NCI-H2171 treated with DMSO at 0.1 percent for 48 hours (cell line): ENCODE results near the gene GYG2.
"Not testable (repeated sequence)": the region's sequence is repeated elsewhere in the genome, so short reads cannot be mapped to it uniquely, and the experiment has no call there.

Source experiments
- DNase-seq: peaks from one replicate; lab custom pipeline; 2025; lab: John Stamatoyannopoulos, UW

GYG2 gene

DNA sequence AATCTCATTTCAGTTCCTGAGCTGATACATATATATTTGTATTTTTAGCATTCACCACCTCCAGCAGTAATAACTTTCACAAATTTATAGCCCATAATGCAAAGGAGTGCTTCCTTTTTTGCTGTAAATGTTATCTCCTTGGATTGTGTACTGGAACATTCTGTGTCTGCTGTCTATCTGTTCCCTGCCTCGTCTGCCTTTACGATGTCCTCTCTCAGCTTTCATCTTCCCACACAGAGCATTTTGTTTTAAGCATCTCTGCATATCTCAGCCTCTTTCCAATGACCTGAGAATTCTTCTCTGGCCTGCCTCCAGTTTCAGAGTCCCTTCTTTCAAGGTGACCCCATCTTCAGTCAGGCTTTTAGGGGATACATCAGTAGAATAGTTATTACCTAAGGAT is 43.1 kb downstream of the GYG2 start:
- no peak for DNase-seq

DNA sequence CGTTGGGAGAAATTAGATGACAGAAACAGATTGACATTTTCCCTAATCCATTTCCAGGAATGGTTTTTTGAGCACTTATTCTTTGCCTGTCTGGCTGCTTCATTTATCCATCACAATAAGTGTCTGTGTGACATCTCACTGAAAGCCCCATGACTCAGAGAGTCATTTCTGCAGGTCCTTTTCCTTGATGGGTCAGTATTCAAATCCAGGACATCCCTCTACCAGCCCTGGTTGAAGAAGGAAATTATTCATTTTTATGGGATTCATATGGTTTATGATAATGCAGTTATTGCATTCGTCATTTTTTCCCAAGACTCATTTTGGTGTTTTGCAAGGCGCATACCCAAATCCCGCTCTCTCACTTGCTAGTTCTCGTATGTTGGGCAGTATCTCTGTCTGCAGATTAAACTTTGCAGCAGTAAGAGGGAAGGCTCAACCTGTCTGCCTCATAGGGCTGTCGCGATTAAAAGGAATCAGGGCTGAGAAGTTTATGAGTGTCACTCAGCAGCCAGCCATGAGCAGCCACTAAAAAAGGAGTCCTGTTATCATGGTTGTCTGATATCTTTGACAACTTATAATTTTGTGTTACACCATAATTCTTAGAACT is 44.0 kb downstream of the GYG2 start:
- no peak for DNase-seq

DNA sequence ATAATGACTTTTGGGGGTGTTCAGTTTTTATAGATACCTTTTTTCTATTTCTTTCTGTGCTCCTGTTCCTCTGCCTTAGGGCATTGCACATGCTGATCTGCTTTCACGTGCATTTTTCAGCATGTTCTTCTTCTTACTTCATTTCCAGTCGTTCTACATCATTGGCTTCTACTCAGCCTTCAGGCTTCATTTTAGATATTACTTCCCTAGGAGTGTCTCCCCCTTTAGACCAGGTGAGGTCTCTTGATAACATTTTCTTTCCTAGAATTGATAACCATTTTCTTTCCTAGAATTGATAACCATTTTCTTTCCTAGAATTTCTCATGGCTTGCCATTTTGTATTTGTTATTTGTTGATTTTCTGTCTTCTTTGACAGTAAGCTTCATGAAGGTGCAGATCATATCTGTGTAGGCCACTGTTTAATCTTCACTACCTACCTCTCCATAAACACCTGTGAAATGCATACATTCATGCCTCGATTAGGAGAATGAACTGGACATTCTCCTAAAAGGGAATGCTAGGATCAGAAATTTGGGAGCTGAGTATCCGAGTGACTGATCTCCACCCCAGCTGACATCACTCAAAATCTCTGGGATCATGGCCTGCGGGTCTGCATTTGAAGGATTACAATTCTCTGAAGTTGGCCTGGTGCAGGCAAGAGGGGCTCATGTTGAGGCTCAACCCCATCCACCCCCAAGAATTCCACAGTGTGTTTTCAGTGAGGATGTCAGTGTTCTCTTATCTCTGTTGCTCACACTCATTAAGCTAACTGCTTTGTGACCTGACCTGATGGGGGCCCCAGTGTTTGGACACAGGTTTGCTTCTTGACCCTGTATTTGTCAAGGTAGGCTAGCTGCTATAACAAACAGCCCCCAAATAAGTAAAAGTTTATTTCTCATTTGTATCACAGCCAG is 45.7 kb downstream of the GYG2 start:
- no peak for DNase-seq

DNA sequence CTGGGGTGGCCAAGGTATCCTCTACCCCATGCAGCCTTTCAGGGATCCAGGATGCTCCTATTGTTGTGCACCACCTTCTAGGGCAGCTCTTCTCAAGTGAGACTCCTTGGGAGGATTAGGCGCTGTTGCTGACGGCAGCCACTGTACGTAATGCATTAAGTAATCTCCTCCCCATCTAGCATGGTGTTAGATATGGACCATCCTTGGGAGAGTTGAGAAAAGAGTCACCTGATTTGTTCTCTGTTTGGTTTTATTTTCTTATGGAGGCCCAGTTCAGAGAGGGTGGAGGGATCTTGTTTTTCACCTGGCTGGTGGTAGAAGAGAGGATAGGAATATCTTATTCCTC is 46.4 kb downstream of the GYG2 start:
- no peak for DNase-seq

DNA sequence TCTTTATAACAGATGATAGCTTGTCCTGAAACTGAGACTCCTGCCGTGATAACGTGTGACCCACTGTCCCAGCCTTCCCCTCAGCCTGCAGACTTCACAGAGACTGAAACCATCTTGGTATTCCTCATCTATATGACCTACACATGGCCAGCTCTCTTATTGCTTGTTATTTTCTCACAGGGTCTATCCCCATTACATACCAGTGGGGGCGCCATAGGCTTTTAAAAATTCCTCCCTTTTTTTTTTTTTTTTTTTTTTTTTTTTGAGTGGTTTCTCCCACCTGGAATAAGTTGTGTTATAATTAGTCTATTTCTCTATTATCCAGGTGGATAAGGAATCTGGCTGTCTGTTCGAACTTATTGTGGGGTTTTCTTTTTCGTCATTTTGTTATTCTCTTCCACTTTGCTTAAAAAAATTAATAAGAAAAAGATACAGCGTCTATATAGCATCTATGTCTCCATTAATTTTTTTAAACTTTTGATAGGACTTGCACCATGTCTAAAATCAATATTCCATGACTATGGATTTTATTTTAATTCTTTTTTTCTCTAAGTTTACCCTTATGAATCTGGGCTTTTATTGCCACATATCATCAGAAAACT is 47.2 kb downstream of the GYG2 start:
- no peak for DNase-seq

DNA sequence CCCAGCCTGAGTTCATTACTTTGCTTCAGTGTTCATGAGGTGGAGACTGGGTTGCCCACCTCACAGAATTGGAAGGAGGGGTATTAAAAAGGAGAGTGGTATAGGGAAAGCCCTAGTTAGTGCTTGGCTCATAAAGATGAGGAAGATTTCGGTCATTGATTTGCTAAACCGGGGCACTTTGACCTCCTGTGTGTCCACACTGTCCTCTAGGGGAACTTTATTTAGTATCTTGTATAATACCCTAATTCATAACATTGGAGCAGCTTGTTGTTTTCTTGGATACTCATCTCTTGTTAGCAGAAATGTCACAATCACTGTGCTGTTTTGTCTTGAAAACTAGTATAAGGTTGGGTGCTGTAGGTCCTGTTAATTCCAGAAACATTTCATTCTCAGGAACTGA is 49.8 kb downstream of the GYG2 start:
- DNase-seq, result no peak

DNA sequence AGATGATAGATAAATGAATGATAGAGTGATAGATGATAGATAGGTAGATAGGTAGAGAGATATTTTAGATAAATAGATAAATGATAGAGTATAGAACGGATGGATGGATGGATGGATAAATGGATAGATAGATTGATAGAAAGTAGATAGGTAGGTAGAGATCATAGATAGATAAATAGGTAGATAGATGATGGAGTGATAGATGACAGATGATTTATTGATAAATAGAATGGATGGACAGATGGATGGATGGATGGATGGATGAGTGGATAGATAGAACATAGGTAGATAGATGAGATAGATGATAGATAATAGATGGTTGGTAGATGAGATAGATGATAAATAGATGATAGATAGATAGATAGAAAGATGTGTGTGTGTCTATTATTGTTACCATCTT is 50.9 kb downstream of the GYG2 start:
- no peak for DNase-seq

DNA sequence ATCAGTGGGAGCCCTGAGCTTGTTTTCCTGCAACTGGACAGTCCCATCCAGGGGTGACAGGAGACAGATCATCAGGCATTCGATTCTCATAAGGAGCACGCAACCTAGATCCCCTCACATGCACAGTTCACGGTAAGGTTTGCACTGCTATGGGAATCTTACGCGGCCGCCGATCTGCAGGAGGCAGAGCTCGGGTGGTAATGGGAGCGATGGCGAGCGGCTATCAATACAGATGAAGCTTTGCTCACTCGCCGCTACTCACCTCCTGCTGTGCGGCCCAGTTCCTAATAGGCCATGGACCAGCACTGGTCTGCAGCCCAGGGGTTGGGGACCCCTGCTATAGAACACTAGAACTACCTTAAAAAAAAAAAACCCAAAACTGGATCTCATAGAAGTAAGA is 55.0 kb downstream of the GYG2 start:
- DNase-seq, result no peak

DNA sequence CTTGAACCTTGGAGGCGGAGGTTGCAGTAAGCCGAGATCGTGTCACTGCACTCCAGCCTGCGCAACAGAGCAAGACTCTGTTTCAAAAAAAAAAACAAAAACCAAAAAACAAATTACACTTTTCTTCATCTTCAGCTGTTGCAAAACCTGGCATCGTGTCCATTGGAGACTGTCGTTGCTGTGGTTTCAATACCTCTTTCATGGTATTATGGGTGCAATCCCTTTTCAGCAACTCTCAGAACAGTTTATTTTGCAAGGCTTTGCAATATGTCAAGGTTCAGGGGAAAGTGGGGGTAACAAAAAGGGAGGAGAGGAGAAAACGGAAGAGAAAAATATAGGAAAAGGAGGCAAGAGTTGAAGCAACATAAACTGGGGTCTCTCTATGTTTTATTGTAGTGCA is 59.6 kb downstream of the GYG2 start:
- no peak for DNase-seq

DNA sequence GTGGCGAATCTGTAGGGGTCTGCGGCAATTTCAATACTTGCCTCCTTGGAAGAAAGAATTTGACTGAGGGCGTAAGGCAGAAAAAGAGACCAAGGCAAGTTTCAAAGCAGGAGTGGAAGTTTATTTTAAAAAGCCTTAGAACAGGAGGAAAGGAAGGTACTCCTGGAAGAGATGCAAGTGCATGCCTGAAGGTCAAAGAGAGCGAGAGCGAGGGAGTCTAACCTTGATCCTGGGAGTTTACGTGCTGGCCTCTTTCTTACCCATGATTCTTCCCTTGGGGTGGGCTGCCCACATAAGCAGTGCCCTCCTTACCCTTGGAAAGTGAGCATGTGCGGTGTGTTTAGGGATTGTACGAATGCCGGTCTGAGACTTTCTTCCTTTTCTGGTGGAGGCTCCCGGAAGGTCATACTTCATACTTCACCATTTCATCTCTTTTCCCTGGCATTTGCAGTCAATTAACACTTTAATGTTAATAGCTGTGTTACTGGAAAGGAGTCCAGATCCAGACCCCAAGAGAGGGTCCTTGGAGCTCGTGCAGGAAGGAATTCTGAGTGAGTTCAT is 60.4 kb downstream of the GYG2 start:
- no peak for DNase-seq

DNA sequence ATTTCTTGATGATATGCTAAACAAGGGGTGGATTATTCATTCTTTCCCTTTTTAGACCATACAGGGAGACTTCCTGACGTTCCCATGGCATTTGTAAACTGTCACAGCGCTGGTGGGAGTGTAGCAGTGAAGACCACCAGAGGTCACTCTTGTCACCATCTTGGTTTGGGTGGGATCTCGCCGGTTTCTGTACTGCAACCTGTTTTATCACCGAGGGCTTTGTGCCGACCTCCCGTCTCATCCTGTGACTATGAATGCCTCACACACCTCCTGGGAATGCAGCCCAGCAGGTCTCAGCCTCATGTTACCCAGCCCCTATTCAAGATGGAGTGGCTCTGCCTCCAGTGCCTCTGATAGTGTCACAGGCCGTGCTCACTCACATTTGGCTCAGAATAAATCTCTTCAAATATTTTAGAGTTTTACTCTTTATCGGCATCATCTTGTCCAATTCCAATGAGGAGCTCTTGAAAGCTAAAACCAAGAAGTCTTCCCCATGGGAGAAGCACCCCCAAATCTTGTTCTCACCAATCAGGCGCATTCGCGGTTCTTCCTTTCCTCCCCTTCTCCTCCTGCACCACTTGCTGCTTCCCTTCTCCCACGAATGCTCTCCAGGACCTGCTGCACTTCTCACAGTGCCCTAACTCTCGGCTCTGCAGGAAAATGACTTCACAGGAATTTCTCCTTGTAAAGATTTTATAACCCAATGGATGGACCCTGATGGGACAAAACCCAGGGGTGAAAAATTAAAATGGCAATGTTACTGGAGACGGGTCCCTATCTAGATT is 61.2 kb downstream of the GYG2 start:
- not testable (repeated sequence) for DNase-seq

DNA sequence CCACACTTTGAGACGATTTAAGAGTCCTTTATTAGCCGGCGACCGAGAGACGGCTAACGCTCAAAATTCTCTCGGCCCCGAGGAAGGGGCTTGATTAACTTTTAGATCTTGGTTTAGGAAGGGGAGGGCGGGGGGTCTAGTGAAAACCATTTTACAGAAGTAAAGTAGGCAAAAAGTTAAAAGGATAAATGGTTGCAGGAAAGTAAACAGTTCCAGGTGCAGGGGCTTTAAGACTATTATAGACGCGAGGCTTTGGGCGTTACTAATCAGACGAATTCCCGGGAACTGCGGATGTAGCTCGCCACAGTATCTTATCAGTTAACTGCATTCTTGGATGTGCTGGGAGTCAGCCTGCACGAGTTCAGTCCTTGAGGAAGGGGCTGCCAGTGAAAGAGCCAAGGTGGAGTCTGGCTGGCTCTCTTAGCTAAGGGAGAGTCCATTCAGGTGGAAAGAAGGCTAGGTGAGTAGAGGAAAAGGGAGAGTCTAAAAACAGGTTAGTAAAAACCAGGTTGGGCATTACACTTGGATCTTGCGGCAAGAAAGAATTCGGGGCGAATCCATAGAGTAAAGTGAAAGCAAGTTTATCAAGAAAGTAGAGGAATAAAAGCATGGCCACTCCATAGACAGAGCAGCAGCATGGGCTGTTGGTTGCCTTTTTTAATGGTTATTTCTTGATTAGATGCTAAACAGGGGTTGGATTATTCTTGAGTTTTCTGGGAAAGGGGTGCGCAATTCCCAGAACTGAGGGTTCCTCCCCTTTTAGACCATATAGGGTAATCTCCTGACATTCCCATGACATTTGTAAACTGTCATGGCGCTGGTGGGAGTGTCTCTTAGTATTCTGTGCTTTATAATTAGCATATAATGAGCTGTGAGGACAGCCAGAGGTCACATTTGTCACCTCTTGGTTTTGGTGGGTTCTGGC is 62.1 kb downstream of the GYG2 start:
- not testable (repeated sequence) for DNase-seq

DNA sequence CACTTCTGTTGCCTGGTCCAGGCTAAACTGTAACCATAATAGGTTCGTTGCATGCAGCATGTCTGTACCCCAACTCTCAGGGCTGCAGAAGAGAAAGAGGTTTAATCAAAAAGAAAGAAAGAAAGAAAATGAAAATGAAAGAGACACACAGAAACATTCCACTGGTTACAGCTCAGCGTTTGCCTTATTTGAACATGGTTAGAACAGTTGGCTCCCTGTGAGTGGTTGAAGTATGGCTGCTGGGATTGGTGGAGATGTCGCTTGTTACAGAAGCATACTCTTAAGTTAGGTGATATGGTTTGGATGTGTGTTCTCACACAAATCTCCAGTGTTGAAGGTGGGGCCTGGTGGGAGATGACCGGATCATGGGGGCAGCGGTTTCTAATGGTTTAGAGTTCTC is 64.1 kb downstream of the GYG2 start:
- DNase-seq, result no peak

DNA sequence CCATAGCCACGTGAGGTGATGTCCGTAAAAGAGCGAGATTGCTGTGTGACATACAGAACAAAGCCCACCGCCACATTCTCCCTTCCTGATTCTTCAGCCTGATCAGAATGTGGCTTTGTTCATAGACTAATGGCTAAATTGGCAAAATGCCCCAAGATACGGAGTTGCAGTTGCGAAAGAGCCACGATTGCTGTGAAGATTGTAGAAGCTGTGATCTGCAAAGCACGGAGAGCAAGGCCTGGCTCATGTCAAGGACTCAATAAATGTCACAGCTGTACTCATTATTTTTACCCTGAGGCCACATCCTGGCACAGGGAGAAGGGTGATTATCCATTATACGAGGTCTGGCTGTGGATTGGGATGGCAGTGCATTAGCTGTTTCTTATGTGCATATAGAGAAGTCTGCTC is 66.2 kb downstream of the GYG2 start:
- no peak for DNase-seq

DNA sequence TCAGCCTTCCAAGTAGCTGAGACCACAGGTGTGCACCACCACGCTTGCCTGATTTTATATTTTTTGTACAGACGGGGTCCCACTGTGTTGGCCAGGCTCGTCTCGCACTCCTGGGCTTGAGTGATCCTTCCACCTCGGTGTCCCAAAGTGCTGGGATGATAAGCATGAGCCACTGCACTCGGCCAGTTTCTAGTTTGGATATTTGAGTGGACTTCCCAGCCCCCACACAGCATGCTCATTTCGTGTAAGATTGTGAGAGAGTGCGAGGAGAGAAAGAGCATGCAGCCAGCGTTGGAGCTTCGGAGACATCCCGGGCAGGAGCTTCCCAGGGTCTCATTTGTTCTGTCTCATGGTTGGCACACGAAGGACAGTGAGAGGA is 68.6 kb downstream of the GYG2 start:
- DNase-seq, result no peak

DNA sequence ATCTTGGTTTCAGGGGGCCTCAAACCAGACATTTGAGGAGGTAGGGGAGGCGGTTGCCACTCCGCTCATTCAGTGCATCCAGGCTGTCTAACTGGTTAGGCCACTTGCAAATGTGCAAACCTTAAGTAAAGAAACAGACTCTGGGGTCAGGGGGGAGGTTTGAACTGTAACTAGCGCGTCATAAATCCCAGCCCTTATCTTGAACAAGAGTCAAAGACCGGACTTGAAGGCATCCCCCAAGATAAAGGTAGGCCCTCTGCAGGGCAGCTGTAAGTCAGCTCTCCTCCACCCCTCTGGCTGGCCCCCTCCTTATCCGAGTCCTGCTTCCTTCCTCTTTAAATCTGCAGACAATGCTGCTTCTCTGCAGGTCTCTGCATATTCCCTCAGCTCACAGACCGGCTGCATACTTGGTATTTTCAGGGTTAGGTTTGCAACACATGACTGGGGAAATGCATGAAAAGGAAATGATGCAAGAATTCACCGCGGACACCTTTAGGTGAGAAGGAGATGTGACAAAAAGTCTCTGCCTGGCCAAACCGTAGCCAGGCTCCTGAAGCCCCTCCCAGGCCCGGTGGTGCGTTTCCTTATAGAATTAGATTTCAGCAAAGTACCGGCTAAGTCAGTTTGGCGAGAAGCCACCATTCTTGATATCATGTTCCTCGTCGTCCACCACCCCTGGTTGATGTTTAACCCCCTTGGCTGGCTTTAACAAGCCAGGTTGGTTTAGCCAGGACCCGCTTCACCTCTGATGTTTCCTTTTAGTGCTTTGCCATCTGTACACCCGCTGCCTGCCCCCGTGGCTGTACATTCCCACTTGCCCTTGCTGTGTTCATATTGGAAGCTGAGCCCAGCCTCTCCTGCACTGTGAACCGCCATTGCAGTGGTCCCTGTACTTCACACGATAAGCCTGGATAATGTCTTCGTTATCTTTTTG is 69.2 kb downstream of the GYG2 start:
- DNase-seq, result not testable (repeated sequence)

DNA sequence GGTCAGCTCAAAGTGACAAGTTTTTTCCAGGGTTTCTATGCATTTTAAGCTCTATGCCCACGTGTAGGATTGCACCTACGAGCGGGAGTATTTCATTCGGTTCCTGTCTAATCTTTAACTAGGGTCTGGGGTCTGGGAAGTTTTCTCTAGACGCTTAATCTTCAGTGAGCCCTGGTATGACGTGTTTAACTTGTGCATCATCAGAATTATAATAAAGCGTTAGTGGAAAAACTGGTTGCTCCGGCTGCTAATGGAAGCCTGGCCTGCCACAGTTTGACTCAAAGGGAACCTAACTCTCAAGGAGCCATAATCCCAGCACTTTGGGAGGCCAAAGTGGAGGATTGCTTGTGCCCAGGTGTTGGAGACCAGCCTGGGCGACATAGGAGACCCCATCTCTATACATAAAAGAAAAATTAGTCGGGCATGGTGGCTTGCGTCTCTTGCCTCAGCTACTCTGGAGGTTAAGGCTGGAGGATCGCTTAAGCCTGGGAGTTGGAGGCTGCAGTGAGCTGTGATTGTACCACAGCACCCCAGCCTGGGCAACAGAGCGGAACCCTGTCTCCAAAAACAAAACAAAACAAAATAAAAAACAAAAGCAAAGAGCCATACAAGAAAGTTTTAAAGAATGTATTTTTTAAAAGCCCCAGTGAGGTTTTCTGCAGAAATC is 70.2 kb downstream of the GYG2 start:
- DNase-seq, result no peak

DNA sequence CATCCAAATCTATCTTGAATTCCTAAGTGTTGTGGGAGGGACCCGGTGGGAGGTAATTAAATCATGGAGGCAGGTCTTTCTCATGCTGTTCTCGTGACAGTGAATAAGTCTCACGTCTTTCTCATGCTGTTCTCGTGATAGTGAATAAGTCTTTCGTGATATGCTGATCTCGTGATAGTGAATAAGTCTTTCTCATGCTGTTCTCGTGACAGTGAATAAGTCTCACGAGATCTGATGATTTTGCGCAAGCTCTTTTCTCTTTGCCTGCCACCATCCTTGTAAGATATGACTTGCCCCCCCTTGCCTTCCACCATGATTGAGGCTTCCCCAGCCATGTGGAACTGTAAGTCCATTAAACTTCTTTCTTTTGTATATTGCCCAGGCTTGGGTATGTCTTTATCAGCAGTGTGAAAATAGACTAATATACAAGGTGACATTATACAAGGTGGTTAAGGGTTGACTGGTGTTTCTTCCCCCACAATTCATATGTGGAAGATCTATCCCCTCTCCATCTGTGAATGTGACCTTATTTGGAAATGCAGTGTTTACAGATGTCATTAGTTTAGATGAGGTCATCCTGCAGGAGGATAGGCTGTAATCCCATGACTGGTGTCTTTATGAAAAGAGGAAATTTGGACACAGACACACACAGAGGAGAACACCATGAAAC is 72.8 kb downstream of the GYG2 start:
- no peak for DNase-seq

DNA sequence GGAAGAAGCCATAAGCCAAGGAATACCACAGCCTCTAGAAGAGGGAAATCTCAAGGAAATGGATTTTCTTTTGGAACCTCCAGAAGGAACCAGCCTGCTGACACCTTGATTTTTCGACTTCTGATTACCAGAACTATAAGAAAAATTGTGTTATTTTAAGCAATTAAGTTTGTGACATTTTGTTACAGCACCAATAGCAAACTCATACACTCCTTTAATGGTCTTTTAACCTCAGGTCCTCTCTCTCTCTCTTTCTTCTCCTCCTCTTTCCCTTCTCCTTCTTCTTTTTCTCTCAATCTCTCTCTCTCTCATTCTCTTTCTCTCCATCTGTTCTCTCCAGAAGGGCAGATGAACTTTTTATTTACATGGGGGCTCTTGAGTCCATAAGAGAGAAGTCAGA is 74.1 kb downstream of the GYG2 start:
- DNase-seq, result no peak
